Measurements from ENCODE around the gene WFIKKN2. TPM values are rescaled to one million over a fixed set of nuclear protein-coding genes. Genes with fewer than 3 reads are reported as not detected.

WFIKKN2 gene
- total and polyA plus RNA-seq, 2 of the 8 experiments (the other 6 are each of a cell fraction or from before 2014, with no cell fraction given): 0.07 to 0.30 TPM

GRCh38 chr17:50871898-50872297 lies 36.5 kb downstream of the WFIKKN2 start:
- H2BK20ac ChIP-seq (ENCODE audit: low read length): no peak overlapping the region
- no peak for DNase-seq (ENCODE audit: low read depth in 1 of 2, low spot score in 2 of 2)
- no peak overlapping the region for H2AK5ac ChIP-seq (ENCODE audit: low read depth, low read length)
- H3K14ac ChIP-seq (ENCODE audit: insufficient read length): no peak overlapping the region
- no peak overlapping the region for H3K4me3 ChIP-seq (ENCODE audit: extremely low read depth in 1 of 4, insufficient read depth in 2 of 4, low read depth in 3 of 4, low read length in 4 of 4)
- no peaks in the 10 kb centered on the region for H3K27me3 ChIP-seq (replicated peaks in 1 of 4; ENCODE audit: control insufficient read depth in 3 of 4, extremely low read depth in 1 of 4, insufficient read depth in 3 of 4, low read length in 3 of 4)
- no peak overlapping the region for H2AFZ ChIP-seq (ENCODE audit: low read length)
- no peaks in the 10 kb centered on the region for H3K79me1 ChIP-seq (ENCODE audit: low read depth, low read length)
- H3K27ac ChIP-seq (ENCODE audit: low read depth, low read length): no peak overlapping the region
- no peak overlapping the region for H3K9ac ChIP-seq (replicated peaks in 1 of 4; ENCODE audit: extremely low read depth in 1 of 4, low read depth in 3 of 4, low read length in 3 of 4)
- 85% methylated on average over 2 of the region's 2 CpGs; no CpG with 5 or more reads in 1 of the 2 experiments for WGBS, 2 experiments (ENCODE audit: extremely low coverage in 1 of 2, insufficient coverage in 1 of 2, insufficient read length in 1 of 2, insufficient replicate concordance in 2 of 2, low coverage in 1 of 2, low lambda C conversion rate in 2 of 2, missing lambda C conversion rate in 1 of 2)
- H4K8ac ChIP-seq (ENCODE audit: extremely low read depth, insufficient read depth, low read length): no peak overlapping the region
- H2BK120ac ChIP-seq (replicated peaks; ENCODE audit: low read depth, low read length): no peak overlapping the region
- peaks cover 4% of the 10 kb centered on the region; the same call in 1 of the 2 replicates for H3K23me2 ChIP-seq (ENCODE audit: low read depth, low read length)
- no peak overlapping the region for H4K91ac ChIP-seq (replicated peaks; ENCODE audit: insufficient read length, low read length)
- H3K23ac ChIP-seq (ENCODE audit: insufficient read length): no peak overlapping the region
- no peak overlapping the region for H2BK5ac ChIP-seq (ENCODE audit: low read depth, low read length)
- CTCF ChIA-PET (ENCODE audit: partially characterized antibody): interaction anchor here (0.6 to 4.0 kb wide), 9 partner anchors 9 to 88 kb away, joined by 3 to 9 read pairs (median 4); no protein-coding TSS in a partner anchor
- no peaks in the 10 kb centered on the region for H4K20me1 ChIP-seq (replicated peaks in 1 of 2; ENCODE audit: control insufficient read depth in 1 of 2, insufficient read depth in 2 of 2, low read length in 2 of 2)
- H2BK15ac ChIP-seq (ENCODE audit: low read length): no peak overlapping the region
- H3K36me3 ChIP-seq (ENCODE audit: control insufficient read depth in 2 of 4, insufficient read depth in 4 of 4, low read length in 3 of 4): no peaks in the 10 kb centered on the region
- FAIRE-seq: no peak
- peaks cover 0 to 2% (median 0%) of the 10 kb centered on the region in 4 experiments; a peak in 1 of 7 replicates for H3K4me1 ChIP-seq (replicated peaks in 1 of 4; ENCODE audit: control insufficient read depth in 3 of 4, insufficient read depth in 4 of 4, low read length in 3 of 4)
- H3K79me2 ChIP-seq (ENCODE audit: control insufficient read depth in 1 of 2, insufficient read depth in 2 of 2, low read length in 2 of 2): no peaks in the 10 kb centered on the region
- no peak overlapping the region for H2BK12ac ChIP-seq (ENCODE audit: low read depth, low read length)
- H4K5ac ChIP-seq (ENCODE audit: insufficient read length, low read depth, low read length): no peak overlapping the region
- POLR2A ChIA-PET (ENCODE audit: partially characterized antibody): interaction anchor here (0.7 to 1.3 kb wide), 3 partner anchors 12 to 33 kb away, joined by 3 read pairs; no protein-coding TSS in a partner anchor
- H3K56ac ChIP-seq (replicated peaks; ENCODE audit: insufficient read length, low read depth, low read length): no peak overlapping the region
- H3K9me3 ChIP-seq (ENCODE audit: insufficient read depth in 2 of 2, low read depth in 1 of 2, low read length in 1 of 2): no peaks in the 10 kb centered on the region
- no peak overlapping the region for H3K18ac ChIP-seq (ENCODE audit: extremely low read depth, low read length)
- H3K4me2 ChIP-seq (ENCODE audit: insufficient read depth in 1 of 2, low read depth in 2 of 2, low read length in 2 of 2): no peak overlapping the region
- no peak overlapping the region for H3K4ac ChIP-seq (replicated peaks; ENCODE audit: insufficient read length, low read depth, low read length)
- no peak for TF ChIP-seq EZH2 (IDR thresholded peaks at IDR 0.05; ENCODE audit: low read depth, low read length, severe bottlenecking)
- no peak for TF ChIP-seq CREB1 (IDR thresholded peaks at IDR 0.05)

All from H1 (cell line).